SIG-M5 treated with dmso at 0.1 percent for 504 hours (cell line): ENCODE data around the gene LRRC4B.

Experiments used
- DNase-seq: peaks from one replicate; lab custom pipeline; 2025; ENCODE audit not compliant: unreplicated experiment; lab: John Stamatoyannopoulos, UW

LRRC4B gene

DNA sequence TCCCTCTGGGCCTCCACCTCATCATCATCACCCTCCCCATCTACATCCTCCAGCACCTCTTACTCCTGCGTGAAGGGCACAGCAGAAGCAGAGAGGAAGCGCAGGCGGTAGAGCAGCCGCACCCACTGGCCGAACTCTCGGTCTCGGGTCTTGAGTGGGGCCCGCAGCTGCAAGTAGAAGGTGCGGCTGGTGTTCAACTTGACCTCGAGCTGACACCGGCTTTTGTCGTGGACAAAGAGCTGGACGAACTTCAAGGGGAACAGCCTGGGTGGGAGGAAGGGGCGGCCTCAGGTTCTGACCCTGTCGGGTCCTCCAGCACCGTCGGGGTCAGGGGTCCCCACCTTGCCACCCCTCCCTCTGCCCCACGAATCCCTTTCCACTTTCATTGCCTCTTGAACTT is 100.7 kb downstream of the LRRC4B start:
- no peak for DNase-seq
